Measurements from ENCODE around the gene HDGF. TPM values are rescaled to one million over a fixed set of nuclear protein-coding genes. Genes with fewer than 3 reads are reported as not detected.

HDGF gene
- total RNA-seq, 1 donor from 2014 or later, result 153 TPM

- Histone ChIP-seq H3K9me3 (no peaks in the 10 kb centered on the region), H3K27ac (no peak overlapping the region), H3K27me3 (no peaks in the 10 kb centered on the region), H3K4me3 (no peak overlapping the region), H3K4me1 (peaks cover 0 to 5% of the 10 kb centered on the region in 2 donors), H3K36me3 (no peaks in the 10 kb centered on the region)
- no peak for DNase-seq (ENCODE audit: low spot score in 2 of 2)
- TF ChIP-seq, protein P1, sequence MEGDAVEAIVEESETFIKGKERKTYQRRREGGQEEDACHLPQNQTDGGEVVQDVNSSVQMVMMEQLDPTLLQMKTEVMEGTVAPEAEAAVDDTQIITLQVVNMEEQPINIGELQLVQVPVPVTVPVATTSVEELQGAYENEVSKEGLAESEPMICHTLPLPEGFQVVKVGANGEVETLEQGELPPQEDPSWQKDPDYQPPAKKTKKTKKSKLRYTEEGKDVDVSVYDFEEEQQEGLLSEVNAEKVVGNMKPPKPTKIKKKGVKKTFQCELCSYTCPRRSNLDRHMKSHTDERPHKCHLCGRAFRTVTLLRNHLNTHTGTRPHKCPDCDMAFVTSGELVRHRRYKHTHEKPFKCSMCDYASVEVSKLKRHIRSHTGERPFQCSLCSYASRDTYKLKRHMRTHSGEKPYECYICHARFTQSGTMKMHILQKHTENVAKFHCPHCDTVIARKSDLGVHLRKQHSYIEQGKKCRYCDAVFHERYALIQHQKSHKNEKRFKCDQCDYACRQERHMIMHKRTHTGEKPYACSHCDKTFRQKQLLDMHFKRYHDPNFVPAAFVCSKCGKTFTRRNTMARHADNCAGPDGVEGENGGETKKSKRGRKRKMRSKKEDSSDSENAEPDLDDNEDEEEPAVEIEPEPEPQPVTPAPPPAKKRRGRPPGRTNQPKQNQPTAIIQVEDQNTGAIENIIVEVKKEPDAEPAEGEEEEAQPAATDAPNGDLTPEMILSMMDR (IDR thresholded peaks at IDR 0.05), result no peak
- intact Hi-C loops (cut with DNase I), result no loop called here
Observed at GRCh38 chr1:156756355-156756754, 4.9 kb upstream of the HDGF start.

- Histone ChIP-seq H3K27ac (no peak overlapping the region), H3K27me3 (no peaks in the 10 kb centered on the region), H3K9me3 (no peaks in the 10 kb centered on the region), H3K4me3 (no peak overlapping the region), H3K36me3 (no peaks in the 10 kb centered on the region), H3K4me1 (peaks cover 0 to 5% of the 10 kb centered on the region in 2 donors)
- no peak for DNase-seq (ENCODE audit: low spot score in 2 of 2)
- intact Hi-C loops (cut with DNase I), result no loop called here
- TF ChIP-seq, protein P1 (IDR thresholded peaks at IDR 0.05), result no peak
Observed at GRCh38 chr1:156755527-156755950, 4.1 kb upstream of the HDGF start.

DNA sequence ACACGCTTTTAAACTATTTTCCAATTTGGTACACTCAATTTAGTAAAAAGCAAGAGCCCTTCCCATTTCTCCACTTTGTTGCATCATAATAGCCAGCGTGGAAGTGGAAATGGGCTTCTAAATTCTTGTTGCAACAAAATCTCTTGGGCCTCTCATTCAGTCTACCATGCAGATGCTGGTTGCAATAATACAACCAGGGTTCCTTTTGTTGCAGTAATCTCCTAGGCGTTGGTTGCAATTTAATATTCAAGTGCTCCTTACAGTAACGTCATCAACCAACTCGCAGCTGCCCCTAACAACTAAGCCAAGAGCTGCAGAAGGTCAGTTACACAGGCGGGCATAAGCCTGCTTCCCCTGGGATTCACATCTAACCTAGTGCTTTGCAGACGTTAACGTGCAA, 2.7 kb upstream of the HDGF start:
- no peaks in the 10 kb centered on the region for H3K27me3 ChIP-seq
- no peak overlapping the region for H3K27ac ChIP-seq
- peaks cover 6 to 13% of the 10 kb centered on the region in 2 donors for H3K4me1 ChIP-seq
- TF ChIP-seq, protein P1 (IDR thresholded peaks at IDR 0.05), result no peak
- no peak for DNase-seq (ENCODE audit: low spot score in 2 of 2)
- no peak overlapping the region for H3K4me3 ChIP-seq
- no peaks in the 10 kb centered on the region for H3K36me3 ChIP-seq
- intact Hi-C loops (cut with DNase I), result no loop called here
- no peaks in the 10 kb centered on the region for H3K9me3 ChIP-seq

DNA sequence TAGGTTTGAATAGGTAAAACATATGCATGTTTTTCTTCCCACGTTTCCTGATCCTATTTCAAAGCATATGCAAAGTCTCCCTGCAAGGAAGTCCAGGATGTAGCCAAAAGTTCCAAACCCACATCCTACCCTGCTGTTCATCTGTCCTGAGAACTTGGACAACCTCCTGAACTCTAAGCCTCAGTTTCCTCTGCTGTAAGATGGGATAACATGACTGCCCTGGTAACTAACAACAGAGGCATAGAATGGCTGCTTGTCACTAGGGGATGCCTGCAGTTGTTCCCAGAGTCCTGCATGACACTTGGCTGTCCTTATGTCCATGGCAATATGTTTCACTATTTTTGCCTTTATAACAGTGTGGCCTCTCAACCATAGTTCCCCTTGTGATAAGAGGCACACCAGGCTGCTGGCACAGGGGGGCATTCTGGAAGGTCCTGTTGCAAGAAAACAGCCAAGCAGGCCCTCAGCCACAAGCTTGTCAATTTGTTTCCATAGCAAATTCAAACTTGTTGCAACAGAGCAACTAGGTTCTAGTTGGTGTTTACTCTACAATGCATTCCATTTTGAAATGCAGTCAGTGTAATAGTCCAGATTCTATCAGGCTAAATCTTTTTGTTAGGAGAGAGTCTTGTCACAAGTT, 1.5 kb upstream of the HDGF start:
- TF ChIP-seq, protein P1 (IDR thresholded peaks at IDR 0.05), result no peak

GRCh38 chr1:156751757-156752481, 444 bp upstream of the HDGF start:
- Histone ChIP-seq H3K27ac (peak overlapping the region; percentile 87 to 89), H3K36me3 (no peaks in the 10 kb centered on the region), H3K9me3 (no peaks in the 10 kb centered on the region), H3K4me3 (peak overlapping the region; percentile 73 to 91), H3K27me3 (no peaks in the 10 kb centered on the region), H3K4me1 (peaks cover 10 to 28% of the 10 kb centered on the region in 2 donors)
- DNase-seq (ENCODE audit: low spot score in 2 of 2), result peak; percentile 86 to 98
- intact Hi-C loops (cut with DNase I), result loop anchor here (1.0 kb wide), 3 partner anchors 11 to 24 kb away; partner anchors contain the start of genes ISG20L2, METTL25B, MRPL24 and PRCC
- TF ChIP-seq, protein P1 (IDR thresholded peaks at IDR 0.05), result peak in 1 of 3 experiments; percentile 27

More for the DNA sequence above, 1.5 kb upstream of the HDGF start:
- H3K36me3 ChIP-seq, result no peaks in the 10 kb centered on the region
- H3K4me3 ChIP-seq, result peak overlapping the region in 1 of 2 donors; percentile 73
- no peak for DNase-seq (ENCODE audit: low spot score in 2 of 2)
- intact Hi-C loops (cut with DNase I), result no loop called here
- H3K27me3 ChIP-seq, result no peaks in the 10 kb centered on the region
- peak overlapping the region in 1 of 2 donors; percentile 89 for H3K27ac ChIP-seq
- peaks cover 6 to 23% of the 10 kb centered on the region in 2 donors for H3K4me1 ChIP-seq
- no peaks in the 10 kb centered on the region for H3K9me3 ChIP-seq
